ENCODE measurements around the gene FGF18.

FGF18 gene

GRCh38 chr5:171422902-171423663 lies 3.6 kb downstream of the FGF18 start:
- no peak for DNase-seq (ENCODE audit: low read depth)

- DNase-seq (ENCODE audit: low read depth), result no peak
Measured at GRCh38 chr5:171424726-171425125, 5.3 kb downstream of the FGF18 start.

GRCh38 chr5:171425596-171426244 lies 6.3 kb downstream of the FGF18 start:
- no peak for DNase-seq (ENCODE audit: low read depth)

GRCh38 chr5:171426266-171426665 lies 6.8 kb downstream of the FGF18 start:
- DNase-seq (ENCODE audit: low read depth), result no peak

- no peak for DNase-seq (ENCODE audit: low read depth)
Measured at GRCh38 chr5:171426680-171427079, 7.2 kb downstream of the FGF18 start.

- no peak for DNase-seq (ENCODE audit: low read depth)
Measured at GRCh38 chr5:171427318-171428167, 8.1 kb downstream of the FGF18 start.

GRCh38 chr5:171428168-171428696 lies 8.8 kb downstream of the FGF18 start:
- no peak for DNase-seq (ENCODE audit: low read depth)

- DNase-seq (ENCODE audit: low read depth), result no peak
Measured at GRCh38 chr5:171428809-171429542, 9.5 kb downstream of the FGF18 start.

- DNase-seq (ENCODE audit: low read depth), result no peak
Measured at GRCh38 chr5:171429543-171429910, 10.1 kb downstream of the FGF18 start.

- no peak for DNase-seq (ENCODE audit: low read depth)
Measured at GRCh38 chr5:171431251-171431777, 11.9 kb downstream of the FGF18 start.

GRCh38 chr5:171432076-171432475 lies 12.6 kb downstream of the FGF18 start:
- DNase-seq (ENCODE audit: low read depth), result no peak

GRCh38 chr5:171432583-171433351 lies 13.3 kb downstream of the FGF18 start:
- DNase-seq (ENCODE audit: low read depth), result no peak

- no peak for DNase-seq (ENCODE audit: low read depth)
Measured at GRCh38 chr5:171433352-171433698, 13.9 kb downstream of the FGF18 start.

GRCh38 chr5:171433982-171434676 lies 14.7 kb downstream of the FGF18 start:
- DNase-seq (ENCODE audit: low read depth), result no peak

- DNase-seq (ENCODE audit: low read depth), result no peak
Measured at GRCh38 chr5:171434874-171435273, 15.4 kb downstream of the FGF18 start.

- DNase-seq (ENCODE audit: low read depth), result no peak
Measured at GRCh38 chr5:171435908-171436307, 16.5 kb downstream of the FGF18 start.

- DNase-seq (ENCODE audit: low read depth), result no peak
Measured at GRCh38 chr5:171436804-171437285, 17.4 kb downstream of the FGF18 start.

GRCh38 chr5:171437286-171437821 lies 17.9 kb downstream of the FGF18 start:
- DNase-seq (ENCODE audit: low read depth), result no peak

GRCh38 chr5:171438738-171439137 lies 19.3 kb downstream of the FGF18 start:
- DNase-seq (ENCODE audit: low read depth), result no peak

- DNase-seq (ENCODE audit: low read depth), result no peak
Measured at GRCh38 chr5:171441246-171441791, 21.9 kb downstream of the FGF18 start.
